SU-DHL-6 (cell line): ENCODE measurements around the gene YWHAG.
"Not testable (repeated sequence)": the region's sequence is repeated elsewhere in the genome, so short reads cannot be mapped to it uniquely, and the experiment has no call there.

Source experiments
- H2AFZ ChIP-seq: fragments of 200-600 bp; sonication (generic); 2 replicates; pipeline ENCODE4 v1.6.1; 2014; ENCODE audit warnings: low read depth, mild to moderate bottlenecking, moderate library complexity, mixed read lengths, antibody characterized with exemption, low read length; ENCODE audit not compliant: severe bottlenecking
- H3F3A ChIP-seq: fragments of 200-600 bp; shearing (Covaris generic); 2 replicates; pipeline ENCODE4 v1.6.0; 2016; ENCODE audit warnings: antibody characterized with exemption, mild to moderate bottlenecking; ENCODE audit not compliant: insufficient read depth
- H3K27ac ChIP-seq: fragments of 200-600 bp; sonication (generic); 2 replicates; pipeline ENCODE4 v1.5.1; 2016; ENCODE audit warnings: low read depth, mild to moderate bottlenecking, low read length, moderate library complexity, mixed read lengths
- H3K27me3 ChIP-seq: fragments of 200-600 bp; sonication (generic), shearing (Covaris generic); 2 replicates; pipeline ENCODE4 v1.6.0; 2014; ENCODE audit warnings: mild to moderate bottlenecking, low read length
- H3K36me3 ChIP-seq: fragments of 200-600 bp; sonication (generic); 2 replicates; pipeline ENCODE4 v1.6.1; 2014; ENCODE audit warnings: mild to moderate bottlenecking, low read length, mixed read lengths
- H3K4me2 ChIP-seq: fragments of 300-600, 200-600 bp; shearing (Covaris generic), sonication (generic); 2 replicates; pipeline ENCODE4 v1.6.0; 2014; ENCODE audit warnings: low read length, low read depth, mild to moderate bottlenecking; ENCODE audit not compliant: poor library complexity, severe bottlenecking
- H3K4me3 ChIP-seq: fragments of 200-600 bp; sonication (generic); 2 replicates; pipeline ENCODE4 v1.5.1; 2014; ENCODE audit warnings: antibody characterized with exemption, low read length, mild to moderate bottlenecking, mixed read lengths; ENCODE audit not compliant: insufficient read depth, poor library complexity, severe bottlenecking
- H3K79me2 ChIP-seq: fragments of 200-600 bp; sonication (generic); 2 replicates; pipeline ENCODE4 v1.6.1; 2014; ENCODE audit warnings: mild to moderate bottlenecking, low read length, moderate library complexity; ENCODE audit not compliant: insufficient read depth
- H3K9ac ChIP-seq: fragments of 200-600 bp; sonication (generic); 2 replicates; pipeline ENCODE4 v1.7.0; 2014; ENCODE audit warnings: mild to moderate bottlenecking, low read length
- H3K9me2 ChIP-seq: fragments of 200-600 bp; sonication (generic); replicated peaks from 2 replicates; pipeline ENCODE4 v1.6.1; 2014; ENCODE audit warnings: low read length; ENCODE audit not compliant: insufficient read depth
- H3K9me3 ChIP-seq: fragments of 200-600 bp; sonication (generic); 2 replicates; pipeline ENCODE4 v1.6.1; 2014; ENCODE audit warnings: low read length, mixed read lengths; ENCODE audit not compliant: insufficient read depth
- H4K20me1 ChIP-seq: fragments of 200-600 bp; sonication (generic); 2 replicates; pipeline ENCODE4 v1.6.1; 2014; ENCODE audit warnings: low read depth, mild to moderate bottlenecking, antibody characterized with exemption, low read length, moderate library complexity, mixed read lengths
- CTCF ChIP-seq: fragments of 200-600 bp; sonication (generic); IDR thresholded peaks from one replicate; pipeline ENCODE4 v1.5.1; 2017; ENCODE audit warnings: antibody characterized with exemption, mild to moderate bottlenecking, low read length, moderate library complexity; ENCODE audit not compliant: insufficient read depth, poor library complexity, severe bottlenecking
- EZH2phosphoT487 ChIP-seq: fragments of 200-600 bp; sonication (generic), shearing (Covaris generic); conservative IDR thresholded peaks from 2 replicates; pipeline ENCODE4 v1.6.1; 2018; ENCODE audit warnings: mild to moderate bottlenecking, antibody characterized with exemption, low read length, moderate library complexity, mixed read lengths

Gene YWHAG

GRCh38 chr7:76338298-76339084, 20.3 kb downstream of the YWHAG start:
- Histone ChIP-seq H3K9ac (no peak overlapping the region), H3K9me3 (no peaks in the 10 kb centered on the region), H3K9me2 (no peaks in the 10 kb centered on the region), H3F3A (0 out of 2 replicates have a peak, but pooled peaks cover 4% of the 10 kb centered on the region), H3K27ac (no peak overlapping the region), H2AFZ (no peak overlapping the region), H3K4me3 (no peak overlapping the region), H3K4me2 (no peak overlapping the region), H3K27me3 (no peaks in the 10 kb centered on the region), H3K36me3 (0 out of 2 replicates have a peak, but pooled peaks cover 14% of the 10 kb centered on the region), H3K79me2 (peaks cover 99% of the 10 kb centered on the region), H4K20me1 (peaks cover 45% of the 10 kb centered on the region)
- TF ChIP-seq EZH2phosphoT487 (no peak), CTCF (no peak)

- Histone ChIP-seq H3F3A (0 out of 2 replicates have a peak, but pooled peaks cover 4% of the 10 kb centered on the region), H3K27ac (no peak overlapping the region), H3K9ac (no peak overlapping the region), H3K9me3 (no peaks in the 10 kb centered on the region), H3K4me2 (no peak overlapping the region), H3K4me3 (no peak overlapping the region), H3K27me3 (no peaks in the 10 kb centered on the region), H3K9me2 (no peaks in the 10 kb centered on the region), H2AFZ (no peak overlapping the region), H3K36me3 (0 out of 2 replicates have a peak, but pooled peaks cover 14% of the 10 kb centered on the region), H4K20me1 (peaks cover 52% of the 10 kb centered on the region), H3K79me2 (peaks cover 99% of the 10 kb centered on the region)
- TF ChIP-seq EZH2phosphoT487 (no peak), CTCF (no peak)
Observed at GRCh38 chr7:76337147-76337546, 21.6 kb downstream of the YWHAG start.

- H2AFZ ChIP-seq, result no peak overlapping the region
- TF ChIP-seq CTCF (no peak), EZH2phosphoT487 (no peak)
- H3K9me2 ChIP-seq, result no peaks in the 10 kb centered on the region
- no peak overlapping the region for H3K4me3 ChIP-seq
- peaks cover 14% of the 10 kb centered on the region; the same call in 1 of the 2 replicates for H3K36me3 ChIP-seq
- peaks cover 99% of the 10 kb centered on the region for H3K79me2 ChIP-seq
- peaks cover 61% of the 10 kb centered on the region for H4K20me1 ChIP-seq
- no peaks in the 10 kb centered on the region for H3K27me3 ChIP-seq
- no peak overlapping the region for H3K4me2 ChIP-seq
- H3K27ac ChIP-seq, result no peak overlapping the region
- no peaks in the 10 kb centered on the region for H3F3A ChIP-seq
- H3K9me3 ChIP-seq, result no peaks in the 10 kb centered on the region
- H3K9ac ChIP-seq, result no peak overlapping the region
Observed at GRCh38 chr7:76336094-76336493, 22.7 kb downstream of the YWHAG start.

- peaks cover 63% of the 10 kb centered on the region for H4K20me1 ChIP-seq
- H2AFZ ChIP-seq, H3K9me3 ChIP-seq, H3K4me2 ChIP-seq, H3K4me3 ChIP-seq, H3K27me3 ChIP-seq, H3K9ac ChIP-seq, H3F3A ChIP-seq, H3K27ac ChIP-seq, H3K9me2 ChIP-seq: not testable (repeated sequence)
- H3K36me3 ChIP-seq, result peaks cover 12% of the 10 kb centered on the region; the same call in 1 of the 2 replicates
- H3K79me2 ChIP-seq, result peaks cover 99% of the 10 kb centered on the region
Observed at GRCh38 chr7:76335417-76335816, 23.4 kb downstream of the YWHAG start.
